ENCODE results near the gene FAM107A. TPM values are rescaled to one million over a fixed set of nuclear protein-coding genes. Genes with fewer than 3 reads are reported as not detected.

The FAM107A gene
- total RNA-seq, 1 experiment from 2014 or later, result not detected

GRCh38 chr3:58574682-58575081 lies 2.5 kb downstream of the FAM107A start:
- Histone ChIP-seq H3K4me2 (ENCODE audit: low read length) (no peak overlapping the region), H4K20me1 (ENCODE audit: insufficient read depth) (no peaks in the 10 kb centered on the region), H3K27ac (ENCODE audit: low read depth, low read length) (no peak overlapping the region), H3K27me3 (ENCODE audit: insufficient read depth, low read length) (no peaks in the 10 kb centered on the region), H3K9me2 (ENCODE audit: insufficient read depth) (no peaks in the 10 kb centered on the region), H3K9me3 (ENCODE audit: control insufficient read depth in 1 of 2, insufficient read depth in 1 of 2, low read depth in 1 of 2, low read length in 2 of 2) (no peaks in the 10 kb centered on the region), H3K36me3 (ENCODE audit: control insufficient read depth in 1 of 2, insufficient read depth in 2 of 2, low read length in 2 of 2) (no peaks in the 10 kb centered on the region), H3K79me2 (ENCODE audit: insufficient read depth, low read length) (no peaks in the 10 kb centered on the region), H3K4me3 (replicated peaks in 1 of 2; ENCODE audit: low read depth in 1 of 2, low read length in 2 of 2) (no peak overlapping the region), H3K9ac (ENCODE audit: low read length) (no peak overlapping the region), H2AFZ (ENCODE audit: low read depth, low read length, poor library complexity, severe bottlenecking) (no peak overlapping the region), H3K4me1 (ENCODE audit: control insufficient read depth in 1 of 2, insufficient read depth in 2 of 2, low read length in 2 of 2) (peaks cover 0 to 10% of the 10 kb centered on the region in 2 experiments; a peak in 1 of 4 replicates)
- TF ChIP-seq EZH2phosphoT487 (IDR thresholded peaks at IDR 0.05; ENCODE audit: borderline replicate concordance), result no peak
- no peak for TF ChIP-seq SIN3A (IDR thresholded peaks at IDR 0.05; ENCODE audit: low read depth)
- no peak for TF ChIP-seq POLR2A (IDR thresholded peaks at IDR 0.05; ENCODE audit: borderline replicate concordance, extremely low read depth, insufficient read depth, insufficient read length)
- no peak for TF ChIP-seq JUND (IDR thresholded peaks at IDR 0.05)
- TF ChIP-seq, protein P1, sequence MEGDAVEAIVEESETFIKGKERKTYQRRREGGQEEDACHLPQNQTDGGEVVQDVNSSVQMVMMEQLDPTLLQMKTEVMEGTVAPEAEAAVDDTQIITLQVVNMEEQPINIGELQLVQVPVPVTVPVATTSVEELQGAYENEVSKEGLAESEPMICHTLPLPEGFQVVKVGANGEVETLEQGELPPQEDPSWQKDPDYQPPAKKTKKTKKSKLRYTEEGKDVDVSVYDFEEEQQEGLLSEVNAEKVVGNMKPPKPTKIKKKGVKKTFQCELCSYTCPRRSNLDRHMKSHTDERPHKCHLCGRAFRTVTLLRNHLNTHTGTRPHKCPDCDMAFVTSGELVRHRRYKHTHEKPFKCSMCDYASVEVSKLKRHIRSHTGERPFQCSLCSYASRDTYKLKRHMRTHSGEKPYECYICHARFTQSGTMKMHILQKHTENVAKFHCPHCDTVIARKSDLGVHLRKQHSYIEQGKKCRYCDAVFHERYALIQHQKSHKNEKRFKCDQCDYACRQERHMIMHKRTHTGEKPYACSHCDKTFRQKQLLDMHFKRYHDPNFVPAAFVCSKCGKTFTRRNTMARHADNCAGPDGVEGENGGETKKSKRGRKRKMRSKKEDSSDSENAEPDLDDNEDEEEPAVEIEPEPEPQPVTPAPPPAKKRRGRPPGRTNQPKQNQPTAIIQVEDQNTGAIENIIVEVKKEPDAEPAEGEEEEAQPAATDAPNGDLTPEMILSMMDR (IDR thresholded peaks at IDR 0.05 in 2 of 3, conservative IDR thresholded peaks at IDR 0.05 in 1 of 3; ENCODE audit: borderline replicate concordance in 1 of 3, insufficient read depth in 1 of 3, low read depth in 2 of 3, low read length in 2 of 3), result no peak
- TF ChIP-seq POLR2AphosphoS5 (IDR thresholded peaks at IDR 0.05; ENCODE audit: low read depth, low read length), result no peak
- no peak for TF ChIP-seq ATF3 (IDR thresholded peaks at IDR 0.05)
- TF ChIP-seq SP1 (IDR thresholded peaks at IDR 0.05; ENCODE audit: low read depth), result no peak
- TF ChIP-seq CEBPB (IDR thresholded peaks at IDR 0.05; ENCODE audit: low read depth), result no peak
- no peak for TF ChIP-seq ELF1 (IDR thresholded peaks at IDR 0.05; ENCODE audit: borderline replicate concordance, low read depth)
- TF ChIP-seq FOSL1 (IDR thresholded peaks at IDR 0.05; ENCODE audit: low read depth), result no peak
- TF ChIP-seq ZFX (IDR thresholded peaks at IDR 0.05), result no peak
- TF ChIP-seq, protein P2, sequence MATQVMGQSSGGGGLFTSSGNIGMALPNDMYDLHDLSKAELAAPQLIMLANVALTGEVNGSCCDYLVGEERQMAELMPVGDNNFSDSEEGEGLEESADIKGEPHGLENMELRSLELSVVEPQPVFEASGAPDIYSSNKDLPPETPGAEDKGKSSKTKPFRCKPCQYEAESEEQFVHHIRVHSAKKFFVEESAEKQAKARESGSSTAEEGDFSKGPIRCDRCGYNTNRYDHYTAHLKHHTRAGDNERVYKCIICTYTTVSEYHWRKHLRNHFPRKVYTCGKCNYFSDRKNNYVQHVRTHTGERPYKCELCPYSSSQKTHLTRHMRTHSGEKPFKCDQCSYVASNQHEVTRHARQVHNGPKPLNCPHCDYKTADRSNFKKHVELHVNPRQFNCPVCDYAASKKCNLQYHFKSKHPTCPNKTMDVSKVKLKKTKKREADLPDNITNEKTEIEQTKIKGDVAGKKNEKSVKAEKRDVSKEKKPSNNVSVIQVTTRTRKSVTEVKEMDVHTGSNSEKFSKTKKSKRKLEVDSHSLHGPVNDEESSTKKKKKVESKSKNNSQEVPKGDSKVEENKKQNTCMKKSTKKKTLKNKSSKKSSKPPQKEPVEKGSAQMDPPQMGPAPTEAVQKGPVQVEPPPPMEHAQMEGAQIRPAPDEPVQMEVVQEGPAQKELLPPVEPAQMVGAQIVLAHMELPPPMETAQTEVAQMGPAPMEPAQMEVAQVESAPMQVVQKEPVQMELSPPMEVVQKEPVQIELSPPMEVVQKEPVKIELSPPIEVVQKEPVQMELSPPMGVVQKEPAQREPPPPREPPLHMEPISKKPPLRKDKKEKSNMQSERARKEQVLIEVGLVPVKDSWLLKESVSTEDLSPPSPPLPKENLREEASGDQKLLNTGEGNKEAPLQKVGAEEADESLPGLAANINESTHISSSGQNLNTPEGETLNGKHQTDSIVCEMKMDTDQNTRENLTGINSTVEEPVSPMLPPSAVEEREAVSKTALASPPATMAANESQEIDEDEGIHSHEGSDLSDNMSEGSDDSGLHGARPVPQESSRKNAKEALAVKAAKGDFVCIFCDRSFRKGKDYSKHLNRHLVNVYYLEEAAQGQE (IDR thresholded peaks at IDR 0.05; ENCODE audit: low read depth), result no peak
- TF ChIP-seq MAX (IDR thresholded peaks at IDR 0.05), result no peak
- no peak for TF ChIP-seq EGR1 (IDR thresholded peaks at IDR 0.05; ENCODE audit: low read depth)
- no peak for TF ChIP-seq SRF (IDR thresholded peaks at IDR 0.05; ENCODE audit: low read depth)
- no peak for TF ChIP-seq EZH2 (IDR thresholded peaks at IDR 0.05)
- intact Hi-C loops (cut with micrococcal nuclease), result no loop called here
- BruUV-seq (replicated peaks), result no TSS peak
- POLR2A ChIA-PET, result no interaction called here
- no peak for DNase-seq (ENCODE audit: low read depth, low spot score)
- ATAC-seq, result no peak
- RAD21 ChIA-PET (ENCODE audit: low non-redundant PET in 1 of 2, low total read pairs in 2 of 2, uncharacterized antibody in 2 of 2, unreplicated experiment in 2 of 2), result no interaction called here
- CTCF ChIA-PET, result interaction anchor here (1.3 kb wide), 1 partner anchor 55 kb away, joined by 5 read pairs; no protein-coding TSS in a partner anchor
